OCI-LY1 (cell line): ENCODE data around the gene POLG.

Experiments
- H2AFZ ChIP-seq: fragments of 200-600 bp; sonication (generic), shearing (Covaris generic); 2 replicates; pipeline ENCODE4 v1.6.0; 2014; ENCODE audit warnings: antibody characterized with exemption, mild to moderate bottlenecking, low read length
- H3F3A ChIP-seq: fragments of 200-600 bp; sonication (generic), shearing (Covaris generic); 2 replicates; pipeline ENCODE4 v1.6.0; 2014; ENCODE audit warnings: mild to moderate bottlenecking, antibody characterized with exemption, low read length, moderate library complexity; ENCODE audit not compliant: insufficient read depth
- H3K27ac ChIP-seq: fragments of 200-600 bp; sonication (generic); 2 replicates; pipeline ENCODE4 v1.5.1; 2014; ENCODE audit warnings: low read length, mixed run types, mild to moderate bottlenecking, low read depth; ENCODE audit not compliant: poor library complexity, severe bottlenecking
- H3K27me3 ChIP-seq: fragments of 200-600 bp; sonication (generic); 2 replicates; pipeline ENCODE4 v1.6.0; 2014; ENCODE audit warnings: antibody characterized with exemption, mild to moderate bottlenecking, low read length, moderate library complexity; ENCODE audit not compliant: insufficient read depth
- H3K36me3 ChIP-seq: fragments of 200-600 bp; sonication (generic); 2 replicates; pipeline ENCODE4 v1.6.1; 2014; ENCODE audit warnings: mild to moderate bottlenecking, antibody characterized with exemption, low read length, moderate library complexity, mixed read lengths; ENCODE audit not compliant: insufficient read depth
- H3K4me1 ChIP-seq: fragments of 200-600 bp; sonication (generic); 2 replicates; pipeline ENCODE4 v1.5.1; 2014; ENCODE audit warnings: mild to moderate bottlenecking, low read length, moderate library complexity; ENCODE audit not compliant: insufficient read depth, severe bottlenecking
- H3K4me2 ChIP-seq: fragments of 200-600 bp; sonication (generic), shearing (Covaris generic); 2 replicates; pipeline ENCODE4 v1.6.1; 2014; ENCODE audit warnings: low read length
- H3K4me3 ChIP-seq: fragments of 200-600 bp; sonication (generic); 2 replicates; pipeline ENCODE4 v1.5.1; 2014; ENCODE audit warnings: low read length, low read depth, mild to moderate bottlenecking, mixed read lengths; ENCODE audit not compliant: poor library complexity, severe bottlenecking
- H3K79me2 ChIP-seq: fragments of 200-600 bp; shearing (Covaris generic); 2 replicates; pipeline ENCODE4 v1.6.1; 2016; ENCODE audit warnings: mixed run types, low read length, mixed read lengths; ENCODE audit not compliant: insufficient read depth
- H3K9ac ChIP-seq: fragments of 200-600 bp; sonication (generic), shearing (Covaris generic); 2 replicates; pipeline ENCODE4 v1.6.1; 2014; ENCODE audit warnings: mild to moderate bottlenecking, low read length, mixed read lengths
- H3K9me2 ChIP-seq: fragments of 200-600 bp; sonication (generic), shearing (Covaris generic); 2 replicates; pipeline ENCODE4 v1.6.1; 2014; ENCODE audit warnings: low read depth, mild to moderate bottlenecking, low read length, mixed read lengths
- H3K9me3 ChIP-seq: fragments of 200-600 bp; shearing (Covaris generic); 2 replicates; pipeline ENCODE4 v1.6.1; 2014; ENCODE audit warnings: low read length, mixed read lengths
- H4K20me1 ChIP-seq: fragments of 200-600 bp; sonication (generic), shearing (Covaris generic); 2 replicates; pipeline ENCODE4 v1.6.0; 2016; ENCODE audit warnings: mild to moderate bottlenecking, low read length; ENCODE audit not compliant: insufficient read depth
- EZH2 ChIP-seq: fragments of 200-600 bp; sonication (generic), shearing (Covaris generic); IDR thresholded peaks from 2 replicates; pipeline ENCODE4 v1.8.0; 2017; ENCODE audit warnings: borderline replicate concordance, mixed run types, mild to moderate bottlenecking, antibody characterized with exemption, low read length, moderate library complexity, mixed read lengths
- TF ChIP-seq, protein P1 (sequence below): fragments of 200-600 bp; sonication (generic), shearing (Covaris generic); IDR thresholded peaks from 2 replicates; pipeline ENCODE4 v1.5.1; 2017; ENCODE audit warnings: mild to moderate bottlenecking, antibody characterized with exemption, low read length, moderate library complexity, mixed read lengths

The POLG gene

DNA sequence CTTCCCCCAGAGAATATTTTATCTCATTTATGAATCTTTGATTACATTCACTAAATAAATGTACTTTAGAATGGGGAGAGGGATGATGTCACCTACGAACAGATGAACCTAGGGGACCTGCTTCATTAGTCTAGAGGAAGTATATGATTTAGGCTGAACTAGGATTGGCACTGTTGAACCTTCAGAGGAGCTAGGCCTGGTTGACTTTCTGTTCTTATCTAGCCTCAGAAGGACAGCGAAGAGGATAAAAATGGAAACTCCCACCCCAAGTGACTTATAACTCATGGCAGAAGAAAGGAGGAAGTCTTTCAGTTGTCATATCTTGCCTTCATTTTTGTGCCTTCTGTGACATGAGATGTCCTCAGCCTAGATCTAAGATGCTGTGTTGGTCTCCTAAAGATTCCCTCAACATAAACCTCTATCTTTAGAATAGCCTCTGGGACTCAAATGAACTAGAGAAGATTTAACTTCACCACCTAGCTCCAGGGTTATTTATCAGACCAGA lies 42.6 kb downstream of the POLG start:
- no peak overlapping the region for H3K27ac ChIP-seq
- H3F3A ChIP-seq = no peaks in the 10 kb centered on the region
- no peak overlapping the region for H3K9ac ChIP-seq
- no peaks in the 10 kb centered on the region for H3K27me3 ChIP-seq
- peaks cover 90% of the 10 kb centered on the region for H3K36me3 ChIP-seq
- no peak overlapping the region for H3K4me3 ChIP-seq
- H3K4me2 ChIP-seq = no peak overlapping the region
- H3K4me1 ChIP-seq = no peaks in the 10 kb centered on the region
- no peaks in the 10 kb centered on the region for H3K9me2 ChIP-seq
- no peaks in the 10 kb centered on the region for H3K79me2 ChIP-seq
- H4K20me1 ChIP-seq = no peaks in the 10 kb centered on the region
- TF ChIP-seq, protein P1, sequence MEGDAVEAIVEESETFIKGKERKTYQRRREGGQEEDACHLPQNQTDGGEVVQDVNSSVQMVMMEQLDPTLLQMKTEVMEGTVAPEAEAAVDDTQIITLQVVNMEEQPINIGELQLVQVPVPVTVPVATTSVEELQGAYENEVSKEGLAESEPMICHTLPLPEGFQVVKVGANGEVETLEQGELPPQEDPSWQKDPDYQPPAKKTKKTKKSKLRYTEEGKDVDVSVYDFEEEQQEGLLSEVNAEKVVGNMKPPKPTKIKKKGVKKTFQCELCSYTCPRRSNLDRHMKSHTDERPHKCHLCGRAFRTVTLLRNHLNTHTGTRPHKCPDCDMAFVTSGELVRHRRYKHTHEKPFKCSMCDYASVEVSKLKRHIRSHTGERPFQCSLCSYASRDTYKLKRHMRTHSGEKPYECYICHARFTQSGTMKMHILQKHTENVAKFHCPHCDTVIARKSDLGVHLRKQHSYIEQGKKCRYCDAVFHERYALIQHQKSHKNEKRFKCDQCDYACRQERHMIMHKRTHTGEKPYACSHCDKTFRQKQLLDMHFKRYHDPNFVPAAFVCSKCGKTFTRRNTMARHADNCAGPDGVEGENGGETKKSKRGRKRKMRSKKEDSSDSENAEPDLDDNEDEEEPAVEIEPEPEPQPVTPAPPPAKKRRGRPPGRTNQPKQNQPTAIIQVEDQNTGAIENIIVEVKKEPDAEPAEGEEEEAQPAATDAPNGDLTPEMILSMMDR = no peak
- no peak for TF ChIP-seq EZH2
- H3K9me3 ChIP-seq = no peaks in the 10 kb centered on the region
- no peak overlapping the region for H2AFZ ChIP-seq

DNA sequence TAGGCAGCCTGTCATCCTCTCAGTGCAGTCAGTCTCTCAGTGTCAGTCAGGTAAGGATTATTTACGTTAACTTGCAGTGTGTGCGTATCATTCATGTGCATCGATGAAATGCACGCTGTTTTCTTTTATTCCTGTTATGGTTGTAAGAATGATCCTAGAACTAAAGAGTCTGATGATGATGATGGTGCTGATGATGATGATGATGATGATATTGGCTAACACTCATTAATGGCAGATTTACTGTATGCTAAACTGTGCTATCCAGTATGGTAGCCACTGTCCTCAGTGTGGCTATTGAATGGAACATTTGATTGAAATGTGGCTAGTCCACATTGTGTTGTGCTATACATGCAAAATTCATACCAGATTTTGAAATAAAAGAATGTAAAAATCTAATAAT lies 51.4 kb downstream of the POLG start:
- Histone ChIP-seq H3K4me2 (no peak overlapping the region), H3K9me2 (no peaks in the 10 kb centered on the region), H3K27me3 (no peaks in the 10 kb centered on the region), H3K4me1 (no peaks in the 10 kb centered on the region), H3K9me3 (no peaks in the 10 kb centered on the region), H3F3A (no peaks in the 10 kb centered on the region), H2AFZ (no peak overlapping the region), H4K20me1 (no peaks in the 10 kb centered on the region), H3K36me3 (peaks cover 95% of the 10 kb centered on the region), H3K4me3 (no peak overlapping the region), H3K9ac (no peak overlapping the region), H3K79me2 (no peaks in the 10 kb centered on the region), H3K27ac (no peak overlapping the region)
- TF ChIP-seq, protein P1 = no peak
- TF ChIP-seq EZH2 = no peak

- Histone ChIP-seq H3K4me2 (no peak overlapping the region), H3K9me2 (no peaks in the 10 kb centered on the region), H3K9me3 (no peaks in the 10 kb centered on the region), H3K4me3 (no peak overlapping the region), H3K27ac (no peak overlapping the region), H3K36me3 (peaks cover 94% of the 10 kb centered on the region), H3K27me3 (no peaks in the 10 kb centered on the region), H3K79me2 (no peaks in the 10 kb centered on the region), H4K20me1 (no peaks in the 10 kb centered on the region), H3K9ac (no peak overlapping the region), H3F3A (no peaks in the 10 kb centered on the region), H2AFZ (no peak overlapping the region), H3K4me1 (no peaks in the 10 kb centered on the region)
- TF ChIP-seq, protein P1 = no peak
- no peak for TF ChIP-seq EZH2
Measured at GRCh38 chr15:89282631-89283030, 52.0 kb downstream of the POLG start.
